CD14-positive monocyte (primary cell): ENCODE measurements around the gene RHOA. TPM values are rescaled to one million over a fixed set of nuclear protein-coding genes. Genes with fewer than 3 reads are reported as not detected.
"Not testable (repeated sequence)": the region's sequence is repeated elsewhere in the genome, so short reads cannot be mapped to it uniquely, and the experiment has no call there.

Source experiments
- DNase-seq, 3 donors: peaks; one replicate each; pipeline ENCODE4 v3.0.0-alpha.2; 2011 to 2022
- H2AFZ ChIP-seq: 2 replicates; pipeline ENCODE4 v1.6.0; 2012; ENCODE audit warnings: mild to moderate bottlenecking, low read depth, low read length, inconsistent platforms; ENCODE audit not compliant: insufficient read depth, poor library complexity, severe bottlenecking
- H3K27ac ChIP-seq, 2 donors: 1 replicate in 1 of 2; 2 replicates in 1 of 2; pipeline ENCODE4 v1.5.1; 2012 to 2013; ENCODE audit warnings: low read length in 2 of 2, control low read depth in 1 of 2, inconsistent platforms in 1 of 2, low read depth in 1 of 2, mild to moderate bottlenecking in 1 of 2
- H3K27me3 ChIP-seq, 2 donors: one replicate each; pipeline versions ENCODE4 v1.6.0 to v1.6.1; 2011 to 2013; ENCODE audit warnings: low read length in 2 of 2; ENCODE audit not compliant: control insufficient read depth in 2 of 2, insufficient read depth in 2 of 2
- H3K36me3 ChIP-seq, 2 donors: replicated peaks in 1 of 2; 1 replicate in 1 of 2; 2 replicates in 1 of 2; pipeline versions ENCODE4 v1.5.1 to v1.6.1; 2012 to 2013; ENCODE audit warnings: low read length in 2 of 2, control low read depth in 1 of 2, inconsistent platforms in 1 of 2, mild to moderate bottlenecking in 1 of 2; ENCODE audit not compliant: insufficient read depth in 2 of 2, control insufficient read depth in 1 of 2
- H3K4me1 ChIP-seq, 2 donors: 1 replicate in 1 of 2; 2 replicates in 1 of 2; pipeline versions ENCODE4 v1.5.1 to v1.6.1; 2012 to 2013; ENCODE audit warnings: low read length in 2 of 2, control low read depth in 1 of 2, inconsistent platforms in 1 of 2, mild to moderate bottlenecking in 1 of 2, moderate library complexity in 1 of 2; ENCODE audit not compliant: insufficient read depth in 2 of 2, control insufficient read depth in 1 of 2
- H3K4me2 ChIP-seq: replicated peaks from 2 replicates; pipeline ENCODE3; 2012; ENCODE audit warnings: low read length, moderate library complexity, mild to moderate bottlenecking; ENCODE audit not compliant: poor library complexity, severe bottlenecking; ENCODE audit errors: extremely low read depth
- H3K4me3 ChIP-seq, 3 experiments: fragments of 200-600 bp in 1 of 3; sonication (generic) in 1 of 3; replicated peaks in 1 of 3; 1 replicate in 2 of 3; 2 replicates in 1 of 3; pipeline ENCODE4 v1.5.1; 2011 to 2013; ENCODE audit warnings: low read length in 3 of 3, mild to moderate bottlenecking in 3 of 3, control low read depth in 2 of 3, low read depth in 2 of 3, inconsistent platforms in 1 of 3, moderate library complexity in 1 of 3
- H3K79me2 ChIP-seq: 2 replicates; pipeline ENCODE4 v1.6.0; 2012; ENCODE audit warnings: mild to moderate bottlenecking, control low read depth, inconsistent platforms, low read length, moderate library complexity; ENCODE audit not compliant: insufficient read depth
- H3K9ac ChIP-seq: 2 replicates; pipeline ENCODE4 v1.6.0; 2017; ENCODE audit warnings: low read length, mild to moderate bottlenecking; ENCODE audit not compliant: insufficient read depth, poor library complexity, severe bottlenecking
- H3K9me3 ChIP-seq, 2 donors: replicated peaks in 1 of 2; 1 replicate in 1 of 2; 2 replicates in 1 of 2; pipeline versions ENCODE4 v1.5.1 to v1.6.1; 2012 to 2013; ENCODE audit warnings: low read length in 2 of 2, control low read depth in 1 of 2; ENCODE audit not compliant: control insufficient read depth in 1 of 2, insufficient read depth in 1 of 2
- H4K20me1 ChIP-seq: 2 replicates; pipeline ENCODE4 v1.6.0; 2012; ENCODE audit warnings: mild to moderate bottlenecking, low read length, control low read depth, moderate library complexity; ENCODE audit not compliant: insufficient read depth
- H3K27ac Mint-ChIP-seq, 7 donors: one replicate each; pipeline ENCODE4 v1.8.0; 2020; ENCODE audit warnings: mild to moderate bottlenecking in 7 of 7, mixed read lengths in 7 of 7, moderate library complexity in 6 of 7, inconsistent platforms in 2 of 7
- H3K27me3 Mint-ChIP-seq, 3 donors: one replicate each; pipeline ENCODE4 v1.8.0; 2021 to 2022; ENCODE audit warnings: low read depth in 3 of 3, mild to moderate bottlenecking in 3 of 3, mixed read lengths in 3 of 3, moderate library complexity in 3 of 3, inconsistent platforms in 1 of 3
- H3K36me3 Mint-ChIP-seq, 2 donors: one replicate each; pipeline ENCODE4 v1.8.0; 2020; ENCODE audit warnings: mixed read lengths in 2 of 2, inconsistent platforms in 1 of 2, mild to moderate bottlenecking in 1 of 2
- H3K4me1 Mint-ChIP-seq: one replicate; pipeline ENCODE4 v1.8.0; 2020; ENCODE audit warnings: mild to moderate bottlenecking, mixed read lengths
- H3K4me3 Mint-ChIP-seq, 2 donors: one replicate each; pipeline ENCODE4 v1.8.0; 2020; ENCODE audit warnings: mild to moderate bottlenecking in 2 of 2, mixed read lengths in 2 of 2, moderate library complexity in 1 of 2
- H3K9me3 Mint-ChIP-seq, 7 donors: one replicate each; pipeline ENCODE4 v1.8.0; 2020 to 2022; ENCODE audit warnings: mixed read lengths in 7 of 7, mild to moderate bottlenecking in 6 of 7, moderate library complexity in 6 of 7, inconsistent platforms in 2 of 7
- WGBS: methylation state at CpG from one replicate; pipeline ENCODE4 v1.1.5; 2013; ENCODE audit warnings: missing lambda C conversion rate; ENCODE audit not compliant: insufficient coverage; 5-methylcytosine and 5-hydroxymethylcytosine counted together
- intact Hi-C, 2 donors: fragments of 100-400 bp; cut with micrococcal nuclease; formaldehyde crosslinking; loops; one replicate each; pipeline versions ENCODE4 v1.15.0 to v1.15.1; 2023
- polyA plus RNA-seq, 3 donors: library from polyadenylated mRNA; depleted of rRNA in 1 of 3; unstranded in 2 of 3; stranded (reverse) in 1 of 3; fragments of 300-500 nt in 2 of 3; fragments of >200 nt in 1 of 3; fragmentation: Illumina TruSeq in 2 of 3; gene quantifications; 1 replicate in 2 of 3; 2 replicates in 1 of 3; pipeline ENCODE4 v1.2.3, GENCODE V29; 2012 to 2021
- TF ChIP-seq, protein P1 (sequence below): fragments of 200-600 bp; IDR thresholded peaks from one replicate; pipeline ENCODE4 v1.8.0; 2022; ENCODE audit warnings: antibody characterized with exemption, mild to moderate bottlenecking

The RHOA gene
- polyA plus RNA-seq, 3 donors, result 624 to 1,306 (median 1,179) TPM

DNA sequence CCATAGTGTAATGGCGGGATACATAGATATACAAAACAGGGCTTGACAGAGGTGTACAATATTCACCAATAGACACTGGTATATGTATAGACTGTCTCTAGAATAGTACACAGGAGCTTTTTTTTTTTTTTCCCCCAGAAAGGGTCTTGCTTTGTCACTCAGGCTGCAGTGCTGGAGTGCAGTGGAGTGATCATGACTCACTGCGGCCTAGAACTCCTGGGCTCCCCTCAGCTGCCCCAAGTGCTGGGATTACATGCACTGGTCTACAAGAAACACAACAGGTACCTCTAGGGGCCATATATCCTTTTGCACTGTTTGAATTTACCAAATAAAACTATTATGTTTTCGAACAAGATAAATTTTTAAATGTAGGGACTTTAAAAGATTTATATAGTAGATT lies 12.3 kb downstream of the RHOA start:
- no peaks in the 10 kb centered on the region for H3K27me3 Mint-ChIP-seq
- no peak overlapping the region for H2AFZ ChIP-seq
- H3K36me3 ChIP-seq, result peaks cover 12 to 55% of the 10 kb centered on the region in 2 donors
- H3K9me3 ChIP-seq, result no peaks in the 10 kb centered on the region
- peaks cover 25 to 40% of the 10 kb centered on the region in 2 donors for H3K4me1 ChIP-seq
- H4K20me1 ChIP-seq, result peaks cover 100% of the 10 kb centered on the region
- TF ChIP-seq, protein P1, sequence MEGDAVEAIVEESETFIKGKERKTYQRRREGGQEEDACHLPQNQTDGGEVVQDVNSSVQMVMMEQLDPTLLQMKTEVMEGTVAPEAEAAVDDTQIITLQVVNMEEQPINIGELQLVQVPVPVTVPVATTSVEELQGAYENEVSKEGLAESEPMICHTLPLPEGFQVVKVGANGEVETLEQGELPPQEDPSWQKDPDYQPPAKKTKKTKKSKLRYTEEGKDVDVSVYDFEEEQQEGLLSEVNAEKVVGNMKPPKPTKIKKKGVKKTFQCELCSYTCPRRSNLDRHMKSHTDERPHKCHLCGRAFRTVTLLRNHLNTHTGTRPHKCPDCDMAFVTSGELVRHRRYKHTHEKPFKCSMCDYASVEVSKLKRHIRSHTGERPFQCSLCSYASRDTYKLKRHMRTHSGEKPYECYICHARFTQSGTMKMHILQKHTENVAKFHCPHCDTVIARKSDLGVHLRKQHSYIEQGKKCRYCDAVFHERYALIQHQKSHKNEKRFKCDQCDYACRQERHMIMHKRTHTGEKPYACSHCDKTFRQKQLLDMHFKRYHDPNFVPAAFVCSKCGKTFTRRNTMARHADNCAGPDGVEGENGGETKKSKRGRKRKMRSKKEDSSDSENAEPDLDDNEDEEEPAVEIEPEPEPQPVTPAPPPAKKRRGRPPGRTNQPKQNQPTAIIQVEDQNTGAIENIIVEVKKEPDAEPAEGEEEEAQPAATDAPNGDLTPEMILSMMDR, result no peak
- H3K9ac ChIP-seq, result no peak overlapping the region
- H3K4me2 ChIP-seq, result no peak overlapping the region
- H3K4me3 ChIP-seq, result no peak overlapping the region
- H3K27ac Mint-ChIP-seq, result peak overlapping the region in 3 of 7 donors; percentile 18 to 75 (median 25)
- peaks cover 50 to 73% of the 10 kb centered on the region in 2 donors for H3K36me3 Mint-ChIP-seq
- peak in 1 of 3 donors; percentile 40 for DNase-seq
- no peak overlapping the region for H3K27ac ChIP-seq
- H3K27me3 ChIP-seq, result no peaks in the 10 kb centered on the region
- H3K79me2 ChIP-seq, result peaks cover 100% of the 10 kb centered on the region
- intact Hi-C loops, result no loop called here
- H3K9me3 Mint-ChIP-seq, result peaks cover 0 to 3% (median 0%) of the 10 kb centered on the region in 7 donors
- peaks cover 37% of the 10 kb centered on the region for H3K4me1 Mint-ChIP-seq
- 100% methylated on average over 1 of the region's 3 CpGs for WGBS
- no peak overlapping the region for H3K4me3 Mint-ChIP-seq

DNA sequence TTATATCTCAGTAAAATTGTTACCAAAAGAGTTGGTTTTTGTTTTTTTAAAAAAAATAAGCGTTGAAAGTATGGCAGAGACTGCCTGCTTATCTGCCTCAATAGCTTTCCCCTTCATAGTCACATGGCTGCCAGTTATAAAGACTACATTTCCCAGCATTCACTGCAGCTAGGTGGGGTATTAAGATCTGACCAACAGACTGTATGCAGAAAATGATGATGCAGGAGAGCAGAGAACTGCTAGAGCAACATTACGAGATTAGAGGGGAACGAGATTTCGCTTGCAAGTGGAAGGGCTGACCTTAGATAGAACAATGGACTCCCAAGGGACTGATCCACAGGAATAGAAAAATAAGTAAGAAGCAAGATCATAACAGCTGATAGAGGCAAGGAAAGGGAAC lies 14.3 kb downstream of the RHOA start:
- TF ChIP-seq, protein P1, result no peak
- no peak overlapping the region for H2AFZ ChIP-seq
- peak overlapping the region in 1 of 2 donors; percentile 49 for H3K27ac ChIP-seq
- peaks cover 14 to 41% of the 10 kb centered on the region in 2 donors for H3K36me3 ChIP-seq
- Mint-ChIP-seq H3K27ac (peak overlapping the region in 6 of 7 donors; percentile 1 to 80 (median 52)), H3K4me3 (no peak overlapping the region), H3K27me3 (no peaks in the 10 kb centered on the region), H3K4me1 (peaks cover 41% of the 10 kb centered on the region), H3K36me3 (peaks cover 47 to 72% of the 10 kb centered on the region in 2 donors), H3K9me3 (peaks cover 0 to 3% (median 0%) of the 10 kb centered on the region in 7 donors)
- no peaks in the 10 kb centered on the region for H3K27me3 ChIP-seq
- H3K4me3 ChIP-seq, result no peak overlapping the region
- intact Hi-C loops, result no loop called here
- peaks cover 100% of the 10 kb centered on the region for H3K79me2 ChIP-seq
- 83% methylated on average over 1 of the region's 4 CpGs for WGBS
- DNase-seq, result peak in 2 of 3 donors; percentile 34 to 39
- no peaks in the 10 kb centered on the region for H3K9me3 ChIP-seq
- H3K4me1 ChIP-seq, result peaks cover 25 to 40% of the 10 kb centered on the region in 2 donors
- peaks cover 100% of the 10 kb centered on the region for H4K20me1 ChIP-seq
- no peak overlapping the region for H3K9ac ChIP-seq
- no peak overlapping the region for H3K4me2 ChIP-seq

DNA sequence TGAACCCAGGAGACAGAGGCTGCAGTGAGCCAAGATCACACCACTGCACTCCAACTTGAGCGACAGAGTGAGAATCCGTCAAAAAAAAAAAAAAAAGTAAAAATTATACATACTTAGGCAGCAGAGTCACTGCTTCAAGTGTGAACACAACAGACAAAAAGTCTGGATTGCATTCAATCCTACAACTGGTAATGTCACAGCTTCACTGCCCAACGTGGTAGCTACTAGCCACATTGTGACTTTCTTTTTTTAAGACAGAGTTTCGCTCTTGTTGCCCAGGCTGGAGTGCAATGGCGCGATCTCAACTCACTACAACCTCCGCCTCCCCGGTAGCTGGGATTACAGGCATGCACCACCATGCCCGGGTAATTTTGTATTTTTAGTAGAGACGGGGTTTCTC lies 20.5 kb downstream of the RHOA start:
- H3K4me3 Mint-ChIP-seq, H2AFZ ChIP-seq, H3K27me3 ChIP-seq, H3K9me3 ChIP-seq, H3K27ac ChIP-seq, H3K27me3 Mint-ChIP-seq, H3K4me3 ChIP-seq, H3K4me2 ChIP-seq, H3K9me3 Mint-ChIP-seq, intact Hi-C loops, DNase-seq, H3K9ac ChIP-seq: not testable (repeated sequence)
- peak overlapping the region in 4 of 7 donors; percentile 13 to 77 (median 48) for H3K27ac Mint-ChIP-seq
- Histone ChIP-seq H4K20me1 (peaks cover 98% of the 10 kb centered on the region), H3K79me2 (peaks cover 99% of the 10 kb centered on the region), H3K36me3 (peaks cover 17 to 35% of the 10 kb centered on the region in 2 donors), H3K4me1 (peaks cover 29 to 40% of the 10 kb centered on the region in 2 donors)
- H3K36me3 Mint-ChIP-seq, result peaks cover 26 to 44% of the 10 kb centered on the region in 2 donors
- 80% methylated on average over 1 of the region's 10 CpGs for WGBS
- peaks cover 41% of the 10 kb centered on the region for H3K4me1 Mint-ChIP-seq
